Activated naive CD4-positive, alpha-beta T cell treated with anti-CD3 and anti-CD28 coated beads, Interleukin-2, amount 50 U/mL, for 72 hours (primary cell): ENCODE data around the gene CDT1. TPM values are rescaled to one million over a fixed set of nuclear protein-coding genes. Genes with fewer than 3 reads are reported as not detected.

ENCODE experiments used
- ATAC-seq, 2 donors: fragments of 150-1000 bp; cut with Tn5 transposase; 2 replicates each; pipeline ENCODE4 v1.10.0; 2021; ENCODE audit warnings: mild to moderate bottlenecking in 2 of 2, moderate library complexity in 2 of 2
- DNase-seq, 2 donors: peaks; one replicate each; pipeline ENCODE4 v3.0.0; 2021 to 2022; ENCODE audit warnings: low spot score in 2 of 2
- H3K27ac Mint-ChIP-seq, 2 donors: one replicate each; pipeline ENCODE4 v1.8.0; 2022; ENCODE audit warnings: mild to moderate bottlenecking in 2 of 2, mixed read lengths in 2 of 2
- H3K36me3 Mint-ChIP-seq, 2 donors: one replicate each; pipeline ENCODE4 v1.8.0; 2022; ENCODE audit warnings: mixed read lengths in 2 of 2
- H3K9me3 Mint-ChIP-seq, 2 donors: one replicate each; pipeline ENCODE4 v1.8.0; 2022; ENCODE audit warnings: mixed read lengths in 2 of 2
- total RNA-seq, 2 donors: library from RNA; stranded (reverse); gene quantifications; one replicate each; pipeline ENCODE4 v1.2.3, GENCODE V29; 2022

Gene CDT1
- 100 to 1,000 TPM; 145 to 240 TPM for total RNA-seq

DNA sequence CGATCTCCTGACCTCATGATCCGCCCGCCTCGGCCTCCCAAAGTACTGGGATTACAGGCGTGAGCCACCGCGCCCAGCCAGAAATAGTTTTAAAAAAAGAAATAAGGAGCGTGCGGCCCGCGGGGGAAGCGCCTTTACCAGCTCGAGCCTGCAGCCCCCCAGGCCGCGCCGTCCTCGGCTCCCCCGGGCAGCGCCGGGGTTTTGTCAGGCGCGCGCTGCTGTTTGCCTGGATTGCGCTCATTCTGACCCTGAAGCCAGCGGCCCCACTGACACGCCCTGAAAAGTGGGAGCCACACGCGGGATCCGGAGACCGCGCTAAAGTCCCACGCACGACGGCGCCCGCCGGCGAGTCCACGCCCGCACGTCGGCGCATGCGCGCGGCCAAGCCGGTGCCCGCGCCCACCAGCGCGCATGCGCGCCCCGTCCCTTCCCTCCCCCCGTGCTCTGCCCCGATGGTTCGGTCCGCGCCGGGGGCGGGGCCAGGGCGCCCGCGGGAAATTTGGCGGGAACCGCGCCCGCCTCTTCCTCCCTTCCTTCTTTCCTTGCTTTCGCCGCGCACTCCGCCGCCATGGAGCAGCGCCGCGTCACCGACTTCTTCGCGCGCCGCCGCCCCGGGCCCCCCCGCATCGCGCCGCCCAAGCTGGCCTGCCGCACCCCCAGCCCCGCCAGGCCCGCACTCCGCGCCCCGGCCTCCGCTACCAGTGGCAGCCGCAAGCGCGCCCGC, at the start of gene CDT1:
CDT1 (plus strand) TSS at position 526 of the 724 bp plus-strand sequence; CDS start at position 569, 43 bp downstream.
- Mint-ChIP-seq H3K27ac (peak within 1 kb of the TSS; percentile 91 to 97), H3K9me3 (no peaks in the 10 kb centered on the region), H3K36me3 (peaks cover 0 to 22% of the 10 kb centered on the region in 2 donors)
- peak; percentile 90 to 93 for DNase-seq
- ATAC-seq = peak; percentile 54 to 63

DNA sequence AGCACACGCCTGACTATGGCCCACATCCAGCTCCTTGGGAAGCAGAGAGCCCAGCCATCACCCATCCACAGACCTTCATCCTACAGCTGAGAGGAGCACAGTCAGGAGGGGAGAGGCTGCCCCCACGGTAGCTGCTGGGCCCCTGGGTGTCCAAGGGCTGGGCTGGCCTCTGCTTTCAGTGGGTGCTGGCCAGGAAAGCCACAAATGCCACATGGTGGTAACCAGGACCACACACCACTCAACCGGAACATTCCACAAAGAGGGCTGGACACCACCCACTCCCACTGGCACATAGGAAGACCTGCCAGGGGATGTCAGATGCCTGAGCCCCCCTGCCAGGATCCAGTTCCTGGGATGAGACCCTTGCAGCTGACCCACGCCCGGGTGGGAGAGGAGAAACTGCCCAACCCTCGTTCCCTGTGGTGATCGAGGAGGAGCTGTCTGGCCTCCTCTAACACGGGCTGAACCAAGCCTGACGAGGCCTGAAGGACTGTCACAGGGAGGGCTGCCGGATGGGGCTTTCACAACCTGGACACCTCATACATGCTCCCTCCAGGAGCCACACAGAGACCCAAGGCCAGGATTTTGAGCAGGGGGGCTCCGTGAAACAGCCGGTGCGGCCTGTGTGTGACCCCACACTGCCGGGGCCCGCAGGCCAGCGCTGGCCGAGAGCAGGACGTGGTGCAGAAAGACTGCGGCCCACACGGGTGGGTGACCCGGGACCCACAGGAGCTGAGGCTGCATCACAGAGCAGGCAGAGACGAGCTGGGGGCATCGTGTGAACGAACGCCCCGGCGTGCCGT, 49.3 kb upstream of the CDT1 start:
- ATAC-seq = no peak
- H3K27ac Mint-ChIP-seq = no peak overlapping the region
- no peaks in the 10 kb centered on the region for H3K9me3 Mint-ChIP-seq
- no peaks in the 10 kb centered on the region for H3K36me3 Mint-ChIP-seq
- no peak for DNase-seq

DNA sequence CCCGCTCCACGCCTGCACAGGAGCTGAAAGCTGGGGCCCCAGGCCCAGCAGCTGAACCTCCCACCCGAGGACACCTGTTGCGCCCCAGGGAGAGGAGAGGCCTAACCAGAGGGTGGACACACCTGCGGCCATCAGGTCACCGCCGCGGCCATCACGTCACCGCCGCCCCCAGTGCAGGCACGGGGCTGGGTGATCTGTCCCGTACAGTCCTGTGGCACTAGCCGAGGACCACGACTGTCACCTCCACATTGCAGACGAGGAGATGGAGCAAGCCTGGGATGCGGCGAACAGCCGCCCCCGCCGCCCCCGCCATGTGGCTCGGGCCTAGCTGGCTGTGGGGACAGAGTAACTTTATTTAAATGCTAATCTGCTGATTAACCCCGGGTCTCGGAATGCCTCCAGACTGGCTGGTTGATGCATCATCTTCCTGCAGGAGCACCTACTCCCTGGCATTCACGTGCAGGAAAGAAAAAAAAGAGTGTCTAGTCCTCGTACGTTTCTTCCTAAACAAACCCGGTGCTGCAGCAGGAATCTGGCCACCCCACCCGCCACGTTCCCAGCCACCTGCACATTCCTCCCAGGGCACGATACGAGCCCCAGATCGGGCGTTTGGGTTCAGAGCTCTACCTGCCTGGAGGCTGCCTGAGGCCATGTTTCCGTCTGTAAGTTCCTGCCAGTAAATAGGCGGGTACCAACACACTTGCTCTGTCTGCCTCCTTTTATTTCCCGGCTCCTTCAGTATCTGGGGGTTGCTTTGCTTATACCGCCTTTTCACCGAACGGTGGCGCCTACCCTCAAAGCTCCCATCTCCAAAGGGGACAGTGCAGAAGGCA, 48.5 kb upstream of the CDT1 start:
- H3K27ac Mint-ChIP-seq = no peak overlapping the region
- DNase-seq (no peak), ATAC-seq (no peak)
- no peaks in the 10 kb centered on the region for H3K9me3 Mint-ChIP-seq
- no peaks in the 10 kb centered on the region for H3K36me3 Mint-ChIP-seq

DNA sequence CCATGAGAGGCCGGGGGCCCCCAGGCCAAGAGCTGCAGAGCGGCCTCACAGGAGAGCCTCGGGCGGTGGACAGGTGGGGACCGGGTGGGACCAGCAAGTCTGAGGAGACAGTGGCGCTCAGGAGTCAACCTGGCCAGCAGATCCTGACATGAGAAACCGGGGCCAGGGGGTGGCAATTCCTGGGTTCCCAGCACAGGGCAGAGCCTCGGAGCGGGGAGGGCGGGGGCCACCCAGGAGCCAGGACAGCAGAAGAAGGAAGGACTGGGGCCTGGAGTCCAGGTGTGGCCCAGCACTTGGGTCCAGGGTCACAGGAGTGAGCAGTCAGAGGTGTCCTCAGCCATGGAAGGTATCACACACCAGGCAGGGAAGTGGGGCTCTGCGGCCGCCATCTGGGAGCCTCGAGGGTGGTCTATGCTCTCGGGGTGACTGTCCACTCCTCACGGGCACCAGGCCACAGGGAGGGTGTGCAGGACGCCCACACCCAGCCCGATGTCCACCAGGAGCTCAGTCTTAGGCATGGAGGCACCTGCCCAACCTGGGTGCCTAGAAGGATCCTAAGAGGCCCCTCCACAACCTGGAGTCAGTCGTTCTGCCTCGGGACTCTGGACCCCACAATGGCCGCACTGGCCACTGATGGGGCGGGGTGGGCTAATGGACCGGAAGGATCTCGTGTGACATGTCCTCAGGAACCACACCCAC, 47.7 kb upstream of the CDT1 start:
- DNase-seq (no peak), ATAC-seq (no peak)
- Mint-ChIP-seq H3K27ac (no peak overlapping the region), H3K9me3 (no peaks in the 10 kb centered on the region), H3K36me3 (no peaks in the 10 kb centered on the region)

DNA sequence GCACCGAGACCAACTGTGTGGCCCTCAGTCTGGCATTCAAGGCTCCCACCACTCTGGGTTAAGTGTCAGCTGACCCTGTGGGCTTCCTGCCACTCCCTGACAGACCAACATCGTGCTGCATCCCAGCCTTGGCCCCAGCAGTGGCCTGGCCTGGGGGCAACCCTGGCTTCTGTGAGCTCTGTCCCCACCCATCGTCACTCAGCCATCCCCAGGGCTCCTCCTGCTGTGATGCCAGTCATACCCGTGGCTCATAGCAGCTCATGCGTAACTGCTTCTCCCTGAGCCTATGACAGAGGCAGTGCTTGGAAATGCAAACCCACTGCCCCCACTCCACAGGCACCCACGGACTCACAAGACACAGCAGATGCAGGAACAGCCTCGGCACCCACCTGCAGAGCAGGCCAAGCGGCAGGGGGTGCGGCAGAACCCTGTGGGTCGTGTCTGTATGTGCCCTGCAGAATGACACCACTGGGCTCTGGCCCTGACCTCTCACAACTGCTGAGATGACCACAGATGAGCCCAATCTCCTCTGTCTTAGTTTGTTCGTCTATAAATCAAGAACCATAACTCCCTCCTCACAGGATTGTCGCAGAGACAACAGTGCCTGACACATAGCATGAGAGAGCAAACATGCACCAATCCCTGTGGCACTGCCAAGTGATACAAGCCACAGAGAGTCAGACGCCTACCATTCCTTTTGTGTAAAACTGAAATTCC, 45.2 kb upstream of the CDT1 start:
- H3K27ac Mint-ChIP-seq = peak overlapping the region in 1 of 2 donors; percentile 79
- no peak for DNase-seq

GRCh38 chr16:88758944-88759244, 44.7 kb upstream of the CDT1 start:
- H3K9me3 Mint-ChIP-seq = no peaks in the 10 kb centered on the region
- no peak for DNase-seq
- ATAC-seq = no peak
- no peaks in the 10 kb centered on the region for H3K36me3 Mint-ChIP-seq
- H3K27ac Mint-ChIP-seq = peak overlapping the region in 1 of 2 donors; percentile 79

More for the DNA sequence above, 45.2 kb upstream of the CDT1 start:
- no peak for ATAC-seq
- H3K36me3 Mint-ChIP-seq = no peaks in the 10 kb centered on the region
- no peaks in the 10 kb centered on the region for H3K9me3 Mint-ChIP-seq

DNA sequence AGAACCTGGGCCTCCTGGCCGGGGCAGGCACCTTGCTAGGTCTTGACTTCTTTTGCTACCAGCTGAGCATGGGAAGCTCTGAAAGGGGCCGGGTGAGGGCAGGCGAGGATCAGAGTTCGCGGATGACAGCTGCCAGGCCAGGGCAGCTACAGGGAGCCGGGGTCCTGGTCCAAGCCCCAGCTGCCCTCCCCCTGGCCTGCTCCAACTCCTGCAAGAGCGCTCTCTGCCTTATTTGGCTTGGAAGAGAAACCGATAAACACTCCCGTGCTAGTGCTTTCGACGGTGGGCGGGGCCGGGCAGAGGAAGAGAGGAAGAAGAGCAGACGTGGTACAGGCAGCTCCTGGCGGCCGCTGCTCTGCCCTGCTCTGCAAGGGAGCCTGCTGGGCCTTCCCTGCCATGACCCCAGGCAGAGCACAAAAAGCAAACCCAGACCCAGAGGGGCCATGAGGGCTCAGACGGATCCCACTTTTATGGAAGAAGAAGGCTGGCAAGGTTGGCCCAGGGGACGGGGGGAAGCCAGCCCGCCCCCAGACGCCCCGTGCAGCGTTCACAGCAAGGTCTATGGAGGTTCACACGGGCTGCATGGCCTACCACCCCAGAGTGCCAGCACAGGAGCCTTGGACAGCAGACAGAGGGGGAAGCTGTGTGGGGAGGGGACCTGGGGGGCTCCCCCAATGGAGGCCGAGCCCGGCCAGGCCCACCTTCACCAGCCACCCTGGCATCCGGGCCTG, 44.2 kb upstream of the CDT1 start:
- ATAC-seq (peak in 1 of 2 donors; percentile 54), DNase-seq (no peak)
- peak overlapping the region; percentile 55 to 79 for H3K27ac Mint-ChIP-seq
- H3K36me3 Mint-ChIP-seq = no peaks in the 10 kb centered on the region
- no peaks in the 10 kb centered on the region for H3K9me3 Mint-ChIP-seq

- DNase-seq (no peak), ATAC-seq (no peak)
- H3K27ac Mint-ChIP-seq = no peak overlapping the region
Observed at GRCh38 chr16:88759976-88760350, 43.6 kb upstream of the CDT1 start.

DNA sequence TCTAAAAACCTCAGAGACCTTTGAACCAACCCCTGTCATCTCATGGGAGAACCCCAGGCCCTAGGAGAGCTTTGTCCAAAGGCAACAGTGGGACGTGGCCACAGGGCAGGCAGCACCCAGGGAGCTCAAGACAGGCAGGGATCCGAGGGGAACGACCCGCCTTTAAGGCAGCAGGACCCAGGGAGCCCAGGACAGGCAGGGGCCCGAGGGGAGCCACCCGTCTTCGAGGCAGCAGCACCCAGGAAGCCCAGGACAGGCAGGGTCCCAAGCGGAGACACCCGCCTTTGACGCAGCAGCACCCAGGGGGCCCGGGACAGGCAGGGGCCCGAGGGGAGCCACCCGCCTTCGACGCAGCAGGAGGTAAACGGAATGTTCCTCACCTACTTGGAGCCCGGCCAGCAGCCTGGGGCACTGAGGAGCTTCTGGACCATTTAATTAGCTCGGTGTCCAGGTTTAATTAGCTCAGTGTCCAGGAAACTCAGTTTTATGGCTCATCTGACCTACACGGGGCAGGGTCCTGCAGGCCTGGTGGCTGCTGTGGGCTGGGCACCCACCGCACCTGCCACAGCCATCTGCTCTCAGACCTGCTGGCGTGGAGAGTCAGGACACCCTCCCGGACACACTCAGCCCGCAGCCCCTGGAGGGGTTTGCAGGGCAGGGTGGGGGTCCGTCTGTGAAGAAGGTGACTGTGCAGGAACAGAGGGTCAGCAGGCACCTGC, 43.0 kb upstream of the CDT1 start:
- H3K36me3 Mint-ChIP-seq = no peaks in the 10 kb centered on the region
- no peak for DNase-seq
- ATAC-seq = no peak
- no peaks in the 10 kb centered on the region for H3K9me3 Mint-ChIP-seq
- H3K27ac Mint-ChIP-seq = no peak overlapping the region

More at GRCh38 chr16:88759976-88760350, 43.6 kb upstream of the CDT1 start:
- Mint-ChIP-seq H3K36me3 (no peaks in the 10 kb centered on the region), H3K9me3 (no peaks in the 10 kb centered on the region)

GRCh38 chr16:88761143-88761534, 42.5 kb upstream of the CDT1 start:
- ATAC-seq (no peak), DNase-seq (no peak)
- Mint-ChIP-seq H3K9me3 (no peaks in the 10 kb centered on the region), H3K27ac (no peak overlapping the region), H3K36me3 (no peaks in the 10 kb centered on the region)

DNA sequence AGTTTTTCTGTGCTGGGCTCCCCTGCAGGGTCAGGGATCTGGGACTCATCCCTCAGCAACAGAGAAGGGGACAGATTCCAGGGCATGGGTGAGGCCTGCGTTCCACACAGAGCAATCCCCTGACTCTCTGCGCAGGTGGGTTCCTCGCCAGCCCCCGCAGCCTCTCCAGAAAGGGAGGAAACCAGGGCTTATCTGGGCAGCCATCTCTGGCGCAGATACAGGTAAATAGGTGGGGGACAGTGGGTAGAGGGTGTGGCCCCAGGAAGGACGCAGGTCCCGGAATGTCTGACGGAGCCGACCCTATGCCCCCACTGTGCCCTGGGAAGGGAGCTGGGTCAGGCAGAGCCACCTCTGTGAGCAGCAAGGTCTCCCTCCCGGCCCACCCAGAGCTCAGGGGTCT, 41.8 kb upstream of the CDT1 start:
- no peaks in the 10 kb centered on the region for H3K36me3 Mint-ChIP-seq
- no peak overlapping the region for H3K27ac Mint-ChIP-seq
- ATAC-seq = no peak
- no peak for DNase-seq
- H3K9me3 Mint-ChIP-seq = no peaks in the 10 kb centered on the region

DNA sequence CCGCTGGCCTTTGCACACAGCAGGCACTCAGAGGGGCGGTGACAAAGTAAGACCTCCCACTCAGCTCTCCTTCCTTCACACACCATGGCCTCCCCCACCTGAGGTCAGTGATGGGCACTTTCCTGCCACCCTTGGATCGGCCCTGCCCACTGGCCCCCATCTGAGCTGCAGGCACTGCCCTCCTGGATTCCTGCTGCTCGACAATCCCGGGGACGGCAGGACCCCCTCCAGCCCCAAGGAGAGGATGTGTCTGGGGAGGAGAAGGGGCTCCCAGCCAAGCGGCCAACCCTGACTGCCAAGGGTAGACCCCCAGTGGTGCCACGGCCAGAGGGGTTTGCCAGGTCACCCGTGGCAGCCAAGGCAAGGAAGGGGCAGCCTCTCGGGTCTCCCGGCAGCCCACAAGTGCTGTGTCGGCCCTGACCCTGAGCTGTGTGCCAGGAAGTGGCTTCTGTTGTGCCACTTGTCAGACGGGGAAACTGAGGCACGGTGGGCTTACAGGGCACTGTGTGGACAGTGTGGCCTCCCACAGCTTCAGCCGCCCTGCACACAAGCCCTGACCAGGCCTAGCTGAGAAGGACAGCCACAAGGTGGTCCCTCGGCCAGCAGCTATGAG, 41.2 kb upstream of the CDT1 start:
- Mint-ChIP-seq H3K36me3 (no peaks in the 10 kb centered on the region), H3K27ac (no peak overlapping the region), H3K9me3 (no peaks in the 10 kb centered on the region)
- DNase-seq = no peak
- ATAC-seq = no peak

DNA sequence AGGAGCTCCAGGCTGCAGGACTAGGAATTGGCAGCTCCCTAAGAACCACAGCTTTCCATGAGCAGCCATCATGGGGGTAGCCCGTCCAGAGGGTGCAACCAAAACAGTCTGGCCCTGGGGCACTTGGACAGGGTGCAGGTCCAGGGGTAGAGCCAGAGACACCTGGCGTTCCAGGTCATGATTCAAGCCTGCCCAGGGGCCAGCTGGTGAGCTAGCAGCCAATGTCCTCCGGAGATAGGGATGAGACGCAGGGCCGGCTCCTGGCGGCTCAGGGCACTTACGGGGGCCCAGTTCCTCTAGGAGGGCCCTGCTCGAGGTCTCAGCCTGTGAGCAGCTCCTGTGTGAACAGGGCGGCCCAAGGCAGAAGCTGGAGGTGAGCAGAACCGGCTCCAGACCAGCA, 40.6 kb upstream of the CDT1 start:
- DNase-seq (no peak), ATAC-seq (no peak)
- Mint-ChIP-seq H3K27ac (no peak overlapping the region), H3K9me3 (no peaks in the 10 kb centered on the region), H3K36me3 (no peaks in the 10 kb centered on the region)

- DNase-seq = no peak
- no peaks in the 10 kb centered on the region for H3K9me3 Mint-ChIP-seq
- H3K27ac Mint-ChIP-seq = no peak overlapping the region
- ATAC-seq = no peak
- H3K36me3 Mint-ChIP-seq = no peaks in the 10 kb centered on the region
Observed at GRCh38 chr16:88763502-88764053, 40.0 kb upstream of the CDT1 start.
